ENCODE measurements around the gene USP17L15. TPM values are rescaled to one million over a fixed set of nuclear protein-coding genes. Genes with fewer than 3 reads are reported as not detected.

The USP17L15 gene
- total RNA-seq = not detected in 2 replicates

DNA sequence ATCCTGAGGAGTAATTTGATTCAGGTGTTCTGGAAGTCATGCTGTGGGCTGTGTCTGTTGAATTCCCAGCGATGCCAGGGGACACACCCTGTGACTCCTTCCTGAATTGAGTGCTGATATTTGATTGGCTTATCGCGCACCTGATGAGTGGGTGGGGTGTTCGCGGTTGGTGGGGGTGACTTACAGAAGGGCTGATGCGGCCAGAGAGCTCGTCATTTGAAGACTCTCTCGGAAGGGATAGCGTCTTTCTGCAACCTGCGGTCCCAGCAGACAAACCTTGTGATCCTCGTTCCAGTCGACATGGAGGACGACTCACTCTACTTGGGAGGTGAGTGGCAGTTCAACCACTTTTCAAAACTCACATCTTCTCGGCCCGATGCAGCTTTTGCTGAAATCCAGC, at the start of gene USP17L15:
TSS of gene USP17L15 (plus strand) at position 301 of the 400 bp plus-strand sequence. CDS start at position 301, 0 bp downstream.

GRCh38 chr4:9210357-9210756, 23.8 kb upstream of the USP17L15 start, which contains the start of gene USP17L10:
Gene USP17L10 (plus strand): TSS chr4:9210657. CDS start chr4:9210657, 0 bp downstream.

GRCh38 chr4:9215105-9215504, 19.1 kb upstream of the USP17L15 start, which contains the start of gene USP17L11:
Gene USP17L11 (plus strand): TSS chr4:9215405. CDS start chr4:9215405, 0 bp downstream.

DNA sequence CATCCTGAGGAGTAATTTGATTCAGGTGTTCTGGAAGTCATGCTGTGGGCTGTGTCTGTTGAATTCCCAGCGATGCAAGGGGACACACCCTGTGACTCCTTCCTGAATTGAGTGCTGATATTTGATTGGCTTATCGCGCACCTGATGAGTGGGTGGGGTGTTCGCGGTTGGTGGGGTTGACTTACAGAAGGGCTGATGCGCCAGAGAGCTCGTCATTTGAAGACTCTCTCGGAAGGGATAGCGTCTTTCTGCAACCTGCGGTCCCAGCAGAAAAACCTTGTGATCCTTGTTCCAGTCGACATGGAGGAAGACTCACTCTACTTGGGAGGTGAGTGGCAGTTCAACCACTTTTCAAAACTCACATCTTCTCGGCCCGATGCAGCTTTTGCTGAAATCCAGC, 14.3 kb upstream of the USP17L15 start, which contains the start of gene USP17L12:
TSS of gene USP17L12 (plus strand) at position 301 of the 400 bp plus-strand sequence. CDS start at position 301, 0 bp downstream.

GRCh38 chr4:9224596-9224995, 9.6 kb upstream of the USP17L15 start, which contains the start of gene USP17L13:
Gene USP17L13 (plus strand): TSS chr4:9224896. CDS start chr4:9224896, 0 bp downstream.

DNA sequence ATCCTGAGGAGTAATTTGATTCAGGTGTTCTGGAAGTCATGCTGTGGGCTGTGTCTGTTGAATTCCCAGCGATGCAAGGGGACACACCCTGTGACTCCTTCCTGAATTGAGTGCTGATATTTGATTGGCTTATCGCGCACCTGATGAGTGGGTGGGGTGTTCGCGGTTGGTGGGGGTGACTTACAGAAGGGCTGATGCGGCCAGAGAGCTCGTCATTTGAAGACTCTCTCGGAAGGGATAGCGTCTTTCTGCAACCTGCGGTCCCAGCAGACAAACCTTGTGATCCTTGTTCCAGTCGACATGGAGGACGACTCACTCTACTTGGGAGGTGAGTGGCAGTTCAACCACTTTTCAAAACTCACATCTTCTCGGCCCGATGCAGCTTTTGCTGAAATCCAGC, 9.4 kb downstream of the USP17L15 start, which contains the start of gene USP17L17:
TSS of gene USP17L17 (plus strand) at position 301 of the 400 bp plus-strand sequence. CDS start at position 301, 0 bp downstream.

DNA sequence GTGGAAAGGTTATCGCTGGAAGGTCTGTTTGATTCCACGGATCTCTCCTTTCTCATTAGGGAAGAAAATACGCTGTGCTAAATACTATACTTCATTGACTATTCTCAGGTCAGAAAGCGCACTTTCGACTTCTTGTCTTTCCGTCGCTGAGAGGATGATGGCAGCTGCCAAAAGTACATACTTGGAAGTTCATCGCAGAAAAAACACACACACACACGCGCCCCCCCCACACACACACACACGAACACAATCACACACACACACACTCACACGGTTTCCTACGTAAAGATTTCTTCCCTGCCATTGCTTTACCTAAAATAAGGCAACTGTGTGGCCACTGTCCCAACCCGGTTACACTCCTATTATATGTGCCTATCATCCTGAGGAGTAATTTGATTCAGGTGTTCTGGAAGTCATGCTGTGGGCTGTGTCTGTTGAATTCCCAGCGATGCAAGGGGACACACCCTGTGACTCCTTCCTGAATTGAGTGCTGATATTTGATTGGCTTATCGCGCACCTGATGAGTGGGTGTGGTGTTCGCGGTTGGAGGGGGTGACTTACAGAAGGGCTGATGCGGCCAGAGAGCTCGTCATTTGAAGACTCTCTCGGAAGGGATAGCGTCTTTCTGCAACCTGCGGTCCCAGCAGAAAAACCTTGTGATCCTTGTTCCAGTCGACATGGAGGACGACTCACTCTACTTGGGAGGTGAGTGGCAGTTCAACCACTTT, 13.9 kb downstream of the USP17L15 start, which contains the start of gene USP17L18:
TSS of gene USP17L18 (plus strand) at position 678 of the 728 bp plus-strand sequence. CDS start at position 678, 0 bp downstream.

GRCh38 chr4:9253078-9253477, 18.9 kb downstream of the USP17L15 start, which contains the start of gene USP17L19:
Gene USP17L19 (plus strand): TSS chr4:9253378. CDS start chr4:9253378, 0 bp downstream.

DNA sequence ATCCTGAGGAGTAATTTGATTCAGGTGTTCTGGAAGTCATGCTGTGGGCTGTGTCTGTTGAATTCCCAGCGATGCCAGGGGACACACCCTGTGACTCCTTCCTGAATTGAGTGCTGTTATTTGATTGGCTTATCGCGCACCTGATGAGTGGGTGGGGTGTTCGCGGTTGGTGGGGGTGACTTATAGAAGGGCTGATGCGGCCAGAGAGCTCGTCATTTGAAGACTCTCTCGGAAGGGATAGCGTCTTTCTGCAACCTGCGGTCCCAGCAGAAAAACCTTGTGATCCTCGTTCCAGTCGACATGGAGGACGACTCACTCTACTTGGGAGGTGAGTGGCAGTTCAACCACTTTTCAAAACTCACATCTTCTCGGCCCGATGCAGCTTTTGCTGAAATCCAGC, 23.6 kb downstream of the USP17L15 start, which contains the start of gene USP17L20:
TSS of gene USP17L20 (plus strand) at position 301 of the 400 bp plus-strand sequence. CDS start at position 301, 0 bp downstream.

GRCh38 chr4:9262572-9262971, 28.4 kb downstream of the USP17L15 start, which contains the start of gene USP17L21:
Gene USP17L21 (plus strand): TSS chr4:9262872. CDS start chr4:9262872, 0 bp downstream.

DNA sequence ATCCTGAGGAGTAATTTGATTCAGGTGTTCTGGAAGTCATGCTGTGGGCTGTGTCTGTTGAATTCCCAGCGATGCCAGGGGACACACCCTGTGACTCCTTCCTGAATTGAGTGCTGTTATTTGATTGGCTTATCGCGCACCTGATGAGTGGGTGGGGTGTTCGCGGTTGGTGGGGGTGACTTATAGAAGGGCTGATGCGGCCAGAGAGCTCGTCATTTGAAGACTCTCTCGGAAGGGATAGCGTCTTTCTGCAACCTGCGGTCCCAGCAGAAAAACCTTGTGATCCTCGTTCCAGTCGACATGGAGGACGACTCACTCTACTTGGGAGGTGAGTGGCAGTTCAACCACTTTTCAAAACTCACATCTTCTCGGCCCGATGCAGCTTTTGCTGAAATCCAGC, 33.1 kb downstream of the USP17L15 start, which contains the start of gene USP17L22:
TSS of gene USP17L22 (plus strand) at position 301 of the 400 bp plus-strand sequence. CDS start at position 301, 0 bp downstream.

Other genes with a start within 250 kb of the USP17L15 start
- not detected in 2 replicates for gene FAM90A26, start 64.0 kb upstream of the USP17L15 start, total RNA-seq
- gene USP17L10, start 23.7 kb upstream of the USP17L15 start, total RNA-seq = not detected in 2 replicates
- not detected in 2 replicates for gene USP17L11, start 19.0 kb upstream of the USP17L15 start, total RNA-seq
- gene USP17L12, start 14.2 kb upstream of the USP17L15 start, total RNA-seq = not detected in 2 replicates
- under 0.01 TPM in 1 of 2 replicates, not detected in the other for gene USP17L13, start 9.5 kb upstream of the USP17L15 start, total RNA-seq
- under 0.01 TPM in 1 of 2 replicates, not detected in the other for gene USP17L17, start 9.5 kb downstream of the USP17L15 start, total RNA-seq
- not detected in 2 replicates for gene USP17L18, start 14.2 kb downstream of the USP17L15 start, total RNA-seq
- gene USP17L19, start 19.0 kb downstream of the USP17L15 start, total RNA-seq = not detected in 2 replicates
- gene USP17L20, start 23.7 kb downstream of the USP17L15 start, total RNA-seq = not detected in 2 replicates
- not detected in 2 replicates for gene USP17L21, start 28.5 kb downstream of the USP17L15 start, total RNA-seq
- not detected in 2 replicates for gene USP17L22, start 33.2 kb downstream of the USP17L15 start, total RNA-seq
- gene USP17L24, start 90.8 kb downstream of the USP17L15 start, total RNA-seq = not detected in 2 replicates
- not detected in 2 replicates for gene USP17L25, start 95.5 kb downstream of the USP17L15 start, total RNA-seq
- gene USP17L26, start 100.3 kb downstream of the USP17L15 start, total RNA-seq = not detected in 2 replicates
- gene USP17L5, start 105.0 kb downstream of the USP17L15 start, total RNA-seq = not detected in 2 replicates
- not detected in 2 replicates for gene USP17L27, start 109.8 kb downstream of the USP17L15 start, total RNA-seq
- gene USP17L28, start 114.5 kb downstream of the USP17L15 start, total RNA-seq = not detected in 2 replicates
- not detected in 2 replicates for gene USP17L29, start 119.3 kb downstream of the USP17L15 start, total RNA-seq
- gene USP17L30, start 128.7 kb downstream of the USP17L15 start, total RNA-seq = not detected in 2 replicates
- gene DEFB131A, start 210.0 kb downstream of the USP17L15 start, total RNA-seq = not detected in 2 replicates

All from regular cardiac myocyte (primary cell).